ENCODE data around the gene AP5Z1. TPM values are rescaled to one million over a fixed set of nuclear protein-coding genes. Genes with fewer than 3 reads are reported as not detected.

AP5Z1 gene
- total RNA-seq, 1 donor from 2014 or later, result 36.9 TPM

DNA sequence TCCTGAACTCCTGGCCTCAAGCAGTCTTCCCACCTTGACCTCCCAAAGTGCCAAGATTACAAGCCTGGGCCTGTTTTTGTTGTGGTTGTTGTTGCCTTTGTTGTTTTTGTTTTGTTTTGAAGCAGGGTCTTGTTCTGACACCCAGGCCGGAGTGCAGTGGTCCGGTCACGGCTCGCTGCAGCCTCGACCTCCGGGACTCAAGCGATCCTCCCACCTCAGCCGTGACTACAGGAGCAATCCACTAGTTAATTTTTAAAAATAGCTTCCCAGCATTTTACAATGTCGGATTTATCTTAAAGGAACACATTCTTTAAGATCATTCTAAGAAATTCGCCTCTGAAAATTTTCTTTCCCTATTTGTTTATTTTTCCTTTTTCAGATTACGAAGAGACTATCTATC is 27.7 kb upstream of the AP5Z1 start:
- no peaks in the 10 kb centered on the region for H3K27me3 Mint-ChIP-seq
- peak overlapping the region; percentile 80 for H3K27ac Mint-ChIP-seq
- no peak for DNase-seq (ENCODE audit: extremely low spot score, unreplicated experiment)
- H3K36me3 Mint-ChIP-seq, result peaks cover 20% of the 10 kb centered on the region
- H3K4me1 Mint-ChIP-seq (ENCODE audit: unreplicated experiment), result peaks cover 42% of the 10 kb centered on the region
- peak overlapping the region; percentile 23 for H3K4me3 Mint-ChIP-seq
- no peaks in the 10 kb centered on the region for H3K9me3 Mint-ChIP-seq
- TF ChIP-seq, protein P1, sequence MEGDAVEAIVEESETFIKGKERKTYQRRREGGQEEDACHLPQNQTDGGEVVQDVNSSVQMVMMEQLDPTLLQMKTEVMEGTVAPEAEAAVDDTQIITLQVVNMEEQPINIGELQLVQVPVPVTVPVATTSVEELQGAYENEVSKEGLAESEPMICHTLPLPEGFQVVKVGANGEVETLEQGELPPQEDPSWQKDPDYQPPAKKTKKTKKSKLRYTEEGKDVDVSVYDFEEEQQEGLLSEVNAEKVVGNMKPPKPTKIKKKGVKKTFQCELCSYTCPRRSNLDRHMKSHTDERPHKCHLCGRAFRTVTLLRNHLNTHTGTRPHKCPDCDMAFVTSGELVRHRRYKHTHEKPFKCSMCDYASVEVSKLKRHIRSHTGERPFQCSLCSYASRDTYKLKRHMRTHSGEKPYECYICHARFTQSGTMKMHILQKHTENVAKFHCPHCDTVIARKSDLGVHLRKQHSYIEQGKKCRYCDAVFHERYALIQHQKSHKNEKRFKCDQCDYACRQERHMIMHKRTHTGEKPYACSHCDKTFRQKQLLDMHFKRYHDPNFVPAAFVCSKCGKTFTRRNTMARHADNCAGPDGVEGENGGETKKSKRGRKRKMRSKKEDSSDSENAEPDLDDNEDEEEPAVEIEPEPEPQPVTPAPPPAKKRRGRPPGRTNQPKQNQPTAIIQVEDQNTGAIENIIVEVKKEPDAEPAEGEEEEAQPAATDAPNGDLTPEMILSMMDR (conservative IDR thresholded peaks at IDR 0.05), result no peak

DNA sequence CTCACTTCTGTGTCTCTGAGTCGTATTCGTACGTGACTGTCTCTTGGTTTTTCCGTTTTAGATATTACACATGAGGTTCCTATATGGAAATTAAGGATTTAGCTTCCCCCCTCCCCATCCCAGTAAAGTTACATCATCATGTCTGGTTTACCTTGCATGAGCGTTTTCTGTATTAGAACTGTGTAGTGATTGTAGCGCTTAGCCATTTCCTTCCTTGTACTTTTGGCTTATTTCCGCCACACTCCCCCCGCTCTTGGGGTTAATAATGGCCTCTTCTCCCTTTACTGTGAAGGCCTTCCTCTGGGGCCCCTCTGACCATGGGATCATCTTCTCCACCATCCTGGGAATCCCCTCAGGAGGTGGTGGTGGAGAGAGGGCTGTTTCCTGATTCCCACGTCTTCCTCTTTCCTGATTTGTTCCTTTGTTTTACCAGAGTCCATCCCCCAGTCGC is 27.2 kb upstream of the AP5Z1 start:
- TF ChIP-seq, protein P1 (conservative IDR thresholded peaks at IDR 0.05), result no peak
- H3K27ac Mint-ChIP-seq, result peak overlapping the region; percentile 80
- peak overlapping the region; percentile 23 for H3K4me3 Mint-ChIP-seq
- H3K4me1 Mint-ChIP-seq (ENCODE audit: unreplicated experiment), result peaks cover 45% of the 10 kb centered on the region
- peaks cover 20% of the 10 kb centered on the region for H3K36me3 Mint-ChIP-seq
- H3K27me3 Mint-ChIP-seq, result no peaks in the 10 kb centered on the region
- H3K9me3 Mint-ChIP-seq, result no peaks in the 10 kb centered on the region
- no peak for DNase-seq (ENCODE audit: extremely low spot score, unreplicated experiment)

DNA sequence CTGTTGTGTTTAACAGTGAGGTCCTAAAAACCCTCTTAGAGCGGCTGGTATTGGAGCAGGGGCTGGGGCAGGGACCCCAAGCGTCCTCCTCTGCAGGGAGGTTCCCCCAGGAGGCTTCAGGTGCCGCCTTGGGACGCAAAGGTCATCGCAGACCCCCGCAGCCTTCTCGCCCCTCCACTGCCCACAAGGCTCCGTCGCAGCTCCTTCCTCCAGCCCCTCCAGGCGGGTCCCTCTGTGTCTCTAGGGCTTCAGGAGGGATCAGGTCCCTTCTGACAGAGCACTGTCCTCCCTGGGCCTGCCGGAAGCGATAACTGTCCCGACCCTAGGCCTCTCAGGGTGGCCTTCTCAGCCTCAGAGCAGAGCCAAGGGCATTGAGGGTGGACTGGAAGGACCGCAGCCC is 26.1 kb upstream of the AP5Z1 start:
- Mint-ChIP-seq H3K27me3 (no peaks in the 10 kb centered on the region), H3K4me3 (no peak overlapping the region), H3K9me3 (no peaks in the 10 kb centered on the region), H3K27ac (peak overlapping the region; percentile 80), H3K4me1 (ENCODE audit: unreplicated experiment) (peaks cover 39% of the 10 kb centered on the region), H3K36me3 (peaks cover 20% of the 10 kb centered on the region)
- TF ChIP-seq, protein P1 (conservative IDR thresholded peaks at IDR 0.05), result no peak
- DNase-seq (ENCODE audit: extremely low spot score, unreplicated experiment), result no peak

DNA sequence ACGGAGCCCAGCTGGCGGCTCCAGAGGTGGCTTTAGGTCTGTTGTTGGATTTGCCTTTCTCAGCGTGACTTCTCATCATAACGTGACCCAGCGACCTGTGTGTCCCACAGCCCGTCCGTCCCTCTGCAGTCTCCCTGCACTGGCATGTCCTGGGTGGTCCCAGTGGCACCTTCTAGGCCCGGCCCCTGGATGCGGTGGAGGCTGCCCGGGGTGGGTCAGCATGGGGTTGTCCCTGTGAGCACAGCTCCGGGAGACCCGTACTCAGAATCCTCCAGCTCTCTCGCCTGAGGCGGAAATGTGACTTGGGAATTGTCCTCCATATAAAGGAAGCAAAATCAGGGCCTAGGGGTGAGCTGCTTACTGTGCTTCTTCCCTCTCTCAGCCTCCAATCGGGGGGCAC is 25.6 kb upstream of the AP5Z1 start:
- H3K27me3 Mint-ChIP-seq, result no peaks in the 10 kb centered on the region
- no peaks in the 10 kb centered on the region for H3K9me3 Mint-ChIP-seq
- H3K27ac Mint-ChIP-seq, result no peak overlapping the region
- peaks cover 20% of the 10 kb centered on the region for H3K36me3 Mint-ChIP-seq
- no peak for DNase-seq (ENCODE audit: extremely low spot score, unreplicated experiment)
- TF ChIP-seq, protein P1 (conservative IDR thresholded peaks at IDR 0.05), result no peak
- no peak overlapping the region for H3K4me3 Mint-ChIP-seq
- H3K4me1 Mint-ChIP-seq (ENCODE audit: unreplicated experiment), result peaks cover 35% of the 10 kb centered on the region

DNA sequence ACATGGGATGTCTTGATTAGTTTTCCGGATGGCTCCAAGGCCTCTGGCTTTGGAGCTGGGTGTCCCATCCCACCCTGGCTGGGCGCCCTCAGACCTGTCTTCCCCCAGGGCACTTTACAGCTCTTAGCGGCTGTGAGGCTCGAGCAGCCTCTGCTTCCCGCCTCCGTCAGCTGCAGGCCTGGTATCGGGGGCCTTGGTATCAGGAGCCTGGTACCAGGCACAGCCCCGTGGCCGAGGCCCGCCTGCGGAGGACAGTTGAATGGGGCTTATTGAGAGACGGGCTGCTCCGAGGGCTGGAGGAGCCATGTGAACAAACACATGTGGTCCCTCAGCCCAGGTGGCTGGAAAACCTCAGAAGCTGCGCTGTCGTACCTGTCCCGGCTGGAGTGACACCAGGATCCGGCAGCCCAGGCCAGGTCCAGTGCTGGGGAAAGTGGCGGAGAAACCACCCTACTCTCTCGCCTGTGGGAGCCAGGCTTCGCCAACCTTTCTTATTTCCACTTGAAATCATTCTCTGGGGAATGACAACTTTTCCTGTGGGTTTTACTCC is 23.9 kb upstream of the AP5Z1 start:
- Mint-ChIP-seq H3K9me3 (no peaks in the 10 kb centered on the region), H3K27me3 (no peaks in the 10 kb centered on the region), H3K27ac (no peak overlapping the region), H3K4me3 (no peak overlapping the region), H3K36me3 (peaks cover 13% of the 10 kb centered on the region), H3K4me1 (ENCODE audit: unreplicated experiment) (peaks cover 20% of the 10 kb centered on the region)
- TF ChIP-seq, protein P1 (conservative IDR thresholded peaks at IDR 0.05), result no peak
- no peak for DNase-seq (ENCODE audit: extremely low spot score, unreplicated experiment)
